Measurements from ENCODE around the gene CTNNA3.

DNA sequence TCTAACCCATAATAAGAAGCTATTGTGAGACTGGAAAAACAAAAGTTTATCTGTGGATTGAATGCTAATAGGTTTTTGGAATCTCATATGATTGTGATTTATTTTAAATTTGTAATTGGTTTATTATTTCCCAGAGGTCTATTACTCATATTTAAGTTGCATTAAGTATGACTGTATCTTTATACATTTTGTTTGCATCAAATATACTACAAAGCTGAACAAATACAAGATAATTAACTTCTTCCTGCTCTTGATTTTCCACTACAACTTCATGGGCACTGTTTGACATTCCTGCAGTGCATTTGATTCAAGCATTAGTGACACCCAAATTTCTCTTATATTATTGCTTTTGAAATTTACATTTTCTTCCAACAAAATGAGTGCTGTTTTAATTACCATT, 1073.9 kb downstream of the CTNNA3 start:
- TF ChIP-seq POLR2A (IDR thresholded peaks at IDR 0.05) = no peak
- TF ChIP-seq CTCF (IDR thresholded peaks at IDR 0.05) = no peak
